NCI-H82 (cell line): ENCODE results near the gene TXNRD1.

Experiments
- DNase-seq: peaks from one replicate; lab custom pipeline; 2025; lab: John Stamatoyannopoulos, UW

Gene TXNRD1

GRCh38 chr12:104350211-104351056 is 134.9 kb downstream of the TXNRD1 start:
- DNase-seq, result no peak

- DNase-seq, result no peak
These were observed 135.7 kb downstream of the TXNRD1 start for GRCh38 chr12:104351057-104351983.

DNA sequence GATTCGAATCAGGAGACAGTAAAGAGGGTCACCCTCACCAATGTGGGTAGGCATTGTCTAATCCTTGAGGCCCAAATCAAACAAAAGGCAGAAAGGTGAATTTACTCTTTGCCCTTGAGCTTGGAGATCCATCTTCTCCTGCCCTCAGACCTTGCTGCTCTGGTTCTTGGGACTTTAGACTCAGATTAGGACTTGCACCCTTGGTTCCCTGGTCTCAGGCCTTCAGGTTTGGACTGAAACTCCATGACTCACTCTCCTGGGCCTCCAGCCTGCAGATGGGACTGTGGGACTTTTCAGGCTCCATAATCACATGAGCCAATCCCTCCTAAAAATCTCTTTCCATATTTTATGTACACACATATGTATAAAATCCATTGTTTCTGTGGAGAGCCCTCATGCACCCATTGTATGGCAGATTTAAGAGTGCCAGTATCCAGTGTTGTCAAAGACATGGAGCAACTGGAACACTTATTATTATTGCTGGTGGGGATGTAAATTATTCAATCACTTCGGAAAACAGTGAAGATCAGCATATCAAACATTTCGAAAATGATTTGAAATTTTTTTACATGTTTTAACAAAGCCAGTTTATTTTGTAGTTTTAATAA is 136.6 kb downstream of the TXNRD1 start:
- DNase-seq, result no peak

DNA sequence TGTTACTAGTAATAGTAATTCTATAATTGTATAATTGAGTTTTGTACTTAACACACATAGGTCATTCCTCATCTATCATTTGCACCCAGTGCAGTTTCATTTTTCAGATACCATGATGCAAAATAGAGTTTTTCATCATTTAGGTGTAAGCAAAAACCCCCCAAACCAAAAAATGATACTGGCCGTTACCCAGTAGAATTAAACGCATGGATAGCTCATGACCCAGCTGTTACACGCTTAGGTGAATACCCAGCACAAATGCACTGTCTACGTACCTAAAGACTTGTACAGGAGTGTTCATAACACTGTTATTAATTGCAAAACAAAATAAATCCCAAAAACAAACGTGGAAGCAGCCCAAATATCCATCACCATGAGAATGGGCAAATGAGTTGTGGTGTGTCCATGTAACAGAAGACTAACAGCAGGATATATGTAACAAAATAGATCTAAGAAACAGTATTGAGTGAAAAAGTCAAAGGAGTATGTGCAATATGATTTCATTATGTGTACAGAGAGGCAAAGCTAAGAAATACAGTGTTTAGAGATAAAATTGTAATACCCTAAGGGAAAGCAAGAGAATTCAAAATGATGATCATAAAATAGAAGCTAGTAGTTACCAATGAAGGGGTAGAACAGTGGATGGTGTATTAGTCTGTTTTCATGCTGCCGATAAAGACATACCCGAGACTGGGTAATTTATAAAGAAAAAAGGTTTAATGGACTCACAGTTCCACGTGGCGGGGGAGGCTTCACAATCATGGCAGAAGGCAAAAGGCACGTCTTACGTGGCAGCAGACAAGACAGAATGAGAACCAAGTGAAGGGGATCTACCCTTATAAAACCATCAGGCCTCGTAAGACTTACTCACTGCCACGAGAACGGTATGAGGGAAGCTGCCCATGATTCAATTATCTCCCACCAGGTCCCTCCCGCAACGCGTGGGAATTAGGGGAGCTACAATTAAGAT is 137.7 kb downstream of the TXNRD1 start:
- peak; percentile 73 for DNase-seq

DNA sequence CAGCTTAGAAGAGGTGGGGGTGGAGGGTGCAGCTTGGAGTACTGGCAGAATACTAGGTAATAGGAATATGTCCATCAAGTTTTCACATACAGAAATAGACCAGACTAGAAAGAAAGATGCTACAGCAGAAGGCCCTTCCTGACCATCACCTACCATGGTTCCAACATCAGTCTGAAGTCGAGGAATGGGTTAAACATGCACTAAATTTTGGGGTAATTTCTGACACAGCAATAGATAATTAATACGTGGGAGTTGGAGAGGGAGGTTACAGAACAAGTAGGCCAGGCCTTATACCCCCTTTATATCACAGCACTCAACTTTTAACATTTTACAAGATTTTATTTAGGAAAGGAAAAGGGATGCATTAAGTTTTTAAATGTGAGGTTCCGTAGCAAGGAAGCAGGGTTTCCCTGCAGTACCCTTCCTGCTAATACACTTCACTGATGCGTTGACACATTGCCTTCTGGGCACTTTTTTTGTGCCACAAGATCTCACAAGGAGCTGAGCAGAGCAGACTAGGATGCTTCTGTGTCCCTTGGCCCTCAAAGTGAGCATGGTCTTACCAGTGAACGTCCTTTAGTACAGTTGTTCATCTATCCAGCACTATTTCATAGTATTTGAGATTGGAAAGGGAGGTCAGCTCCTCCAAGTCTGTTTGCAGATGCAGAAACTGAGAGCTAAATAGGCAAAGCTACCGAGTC is 138.7 kb downstream of the TXNRD1 start:
- DNase-seq, result no peak

- no peak for DNase-seq
These were observed 139.4 kb downstream of the TXNRD1 start for GRCh38 chr12:104354868-104355570.

GRCh38 chr12:104355630-104356029 is 140.1 kb downstream of the TXNRD1 start:
- DNase-seq, result no peak

- peak; percentile 35 for DNase-seq
These were observed 140.9 kb downstream of the TXNRD1 start for GRCh38 chr12:104356231-104357115.

DNA sequence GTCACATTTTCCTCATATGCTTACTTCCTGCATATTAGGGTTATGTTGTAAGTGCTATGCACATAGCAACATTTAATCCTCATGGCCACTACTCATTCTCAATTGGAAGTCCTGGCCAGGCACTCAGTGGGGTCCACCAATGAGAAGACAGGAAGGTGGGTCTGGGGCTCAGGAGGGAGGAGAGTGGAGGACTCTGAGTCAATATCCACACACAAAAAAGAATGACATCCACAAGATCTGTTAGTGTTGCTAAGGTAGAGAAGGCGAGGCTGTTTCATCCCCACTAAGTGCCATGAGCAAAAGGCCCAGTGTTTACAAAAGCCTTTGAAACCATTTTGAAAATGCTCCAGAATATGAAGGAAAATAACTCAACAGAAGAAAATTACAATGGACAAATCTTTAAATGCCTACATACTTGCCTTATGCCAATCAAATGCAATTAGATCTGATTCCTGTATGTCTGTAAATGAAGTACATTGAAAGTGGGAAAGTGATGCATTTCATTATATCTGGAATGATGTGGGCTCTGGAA is 141.9 kb downstream of the TXNRD1 start:
- DNase-seq, result peak; percentile 34

DNA sequence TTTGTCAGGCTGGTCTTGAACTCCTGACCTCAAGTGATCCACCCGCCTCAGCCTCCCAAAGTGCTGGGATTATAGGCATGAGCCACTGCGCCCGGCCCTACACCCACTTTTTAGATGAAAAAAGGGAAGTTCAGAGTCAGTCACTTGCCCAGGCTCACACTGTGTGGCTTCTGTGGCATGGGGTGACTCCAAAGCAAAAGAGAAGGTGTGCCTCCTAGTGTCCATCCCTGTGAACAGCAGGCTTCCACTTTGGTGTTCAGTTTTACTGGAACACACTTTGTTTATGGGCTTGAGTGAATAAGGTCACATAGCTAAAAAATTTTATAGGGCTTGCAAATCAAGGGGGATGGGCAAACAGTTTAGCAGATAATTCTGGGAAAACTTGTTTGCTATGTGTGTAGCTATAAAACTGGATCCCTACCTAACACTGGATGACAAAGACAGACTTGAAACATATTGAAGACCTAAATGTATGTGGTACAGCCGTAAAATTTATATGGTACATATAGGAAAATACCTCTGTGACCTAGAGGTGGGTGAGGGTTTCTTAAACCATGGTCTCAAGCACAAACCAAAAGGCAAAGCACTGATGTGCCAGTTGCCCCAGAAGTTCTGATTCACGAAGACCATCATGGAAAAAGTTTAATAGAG is 142.9 kb downstream of the TXNRD1 start:
- DNase-seq, result peak; percentile 70

DNA sequence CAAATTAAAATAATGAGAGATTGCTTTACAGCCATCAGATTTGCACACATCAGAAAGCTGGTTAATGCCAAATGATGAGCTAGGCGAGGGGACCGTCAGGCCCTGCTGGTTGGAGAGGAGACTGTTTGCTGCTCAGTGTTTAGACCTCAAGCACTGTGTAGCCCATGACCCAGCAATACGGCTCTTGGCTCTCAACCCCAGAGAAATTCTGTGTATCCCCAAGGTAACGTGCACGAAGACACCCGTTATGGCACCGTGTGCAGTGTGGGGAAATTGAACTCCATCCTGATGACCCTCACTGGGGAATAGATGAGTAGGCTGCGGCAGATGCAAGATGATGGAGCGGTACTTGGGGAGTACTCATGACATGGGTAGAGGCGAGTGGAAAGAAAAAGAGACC is 143.6 kb downstream of the TXNRD1 start:
- no peak for DNase-seq

GRCh38 chr12:104360157-104360556 is 144.6 kb downstream of the TXNRD1 start:
- DNase-seq, result no peak

DNA sequence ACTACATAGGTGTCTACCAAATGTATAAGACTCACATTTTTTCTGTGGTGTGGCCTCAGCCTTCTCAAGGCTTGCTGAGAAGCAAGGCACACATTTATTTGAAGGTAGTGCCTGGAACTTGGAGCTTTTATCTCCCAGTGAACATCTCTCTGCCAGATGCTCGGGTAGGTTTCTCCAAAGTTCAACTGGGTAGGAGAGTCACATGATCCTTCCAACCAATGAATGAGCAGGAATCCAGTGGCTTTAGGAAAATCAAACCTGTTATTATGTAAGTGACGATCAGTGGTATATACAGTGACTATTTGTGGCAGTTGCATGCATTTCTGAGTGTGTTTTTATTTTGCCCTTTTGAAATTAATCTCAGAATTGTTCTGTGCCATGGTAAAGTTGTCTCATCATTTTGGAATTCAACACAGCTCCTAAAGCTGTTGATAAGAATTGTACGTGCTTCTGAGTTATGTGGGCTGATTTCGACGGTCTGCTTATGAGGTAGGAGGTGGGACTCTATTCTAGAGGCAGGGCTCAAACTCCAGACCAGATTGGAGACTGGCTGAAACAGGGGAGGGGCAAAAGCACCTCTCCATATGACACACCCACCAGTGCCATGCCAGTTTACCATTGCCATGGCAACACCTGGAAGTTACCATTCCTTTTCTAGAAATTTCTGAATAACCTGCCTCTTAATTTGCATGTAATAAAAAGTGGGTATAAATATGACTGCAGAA is 145.6 kb downstream of the TXNRD1 start:
- no peak for DNase-seq

DNA sequence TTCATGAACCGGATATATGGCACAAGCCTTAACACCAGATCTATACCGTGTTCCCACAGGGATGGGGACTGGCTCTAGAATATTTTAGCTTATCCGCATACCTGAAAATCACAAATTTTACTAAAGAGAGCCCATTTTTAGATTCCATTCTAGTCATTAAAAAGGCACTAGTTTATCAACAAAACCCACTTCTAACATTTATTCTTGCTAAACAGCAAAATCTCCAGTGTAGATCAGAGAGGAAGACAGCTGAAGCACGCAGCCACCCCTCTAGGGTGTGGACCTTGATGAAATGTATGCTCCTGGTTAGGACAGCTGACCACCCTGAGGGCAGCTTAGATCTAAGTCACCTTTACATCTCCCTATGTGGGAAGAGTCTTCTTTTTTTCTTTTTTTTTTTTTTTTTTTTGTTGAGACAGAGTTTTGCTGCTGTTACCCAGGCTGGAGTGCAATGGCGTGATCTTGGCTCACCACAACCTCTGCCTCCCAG is 150.4 kb downstream of the TXNRD1 start:
- no peak for DNase-seq

DNA sequence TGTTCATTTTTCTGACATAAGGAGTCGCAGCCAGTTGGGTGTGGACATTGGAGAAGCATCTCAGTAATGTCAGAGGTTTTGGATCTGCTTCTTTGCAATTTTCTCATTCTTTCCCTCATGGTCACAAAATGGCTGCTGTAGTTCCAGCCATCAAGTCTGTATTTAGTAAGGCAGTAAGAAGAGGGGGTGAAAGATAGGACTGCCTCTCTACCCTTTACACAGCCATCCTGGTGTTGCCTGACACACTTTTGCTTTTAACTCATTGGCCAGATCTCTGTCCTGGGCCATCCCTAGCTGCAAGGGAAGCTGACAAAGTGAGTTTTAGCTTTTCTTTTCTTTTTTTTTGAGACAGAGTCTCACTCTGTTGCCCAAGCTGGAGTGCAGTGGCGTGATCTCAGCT is 154.1 kb downstream of the TXNRD1 start:
- no peak for DNase-seq

DNA sequence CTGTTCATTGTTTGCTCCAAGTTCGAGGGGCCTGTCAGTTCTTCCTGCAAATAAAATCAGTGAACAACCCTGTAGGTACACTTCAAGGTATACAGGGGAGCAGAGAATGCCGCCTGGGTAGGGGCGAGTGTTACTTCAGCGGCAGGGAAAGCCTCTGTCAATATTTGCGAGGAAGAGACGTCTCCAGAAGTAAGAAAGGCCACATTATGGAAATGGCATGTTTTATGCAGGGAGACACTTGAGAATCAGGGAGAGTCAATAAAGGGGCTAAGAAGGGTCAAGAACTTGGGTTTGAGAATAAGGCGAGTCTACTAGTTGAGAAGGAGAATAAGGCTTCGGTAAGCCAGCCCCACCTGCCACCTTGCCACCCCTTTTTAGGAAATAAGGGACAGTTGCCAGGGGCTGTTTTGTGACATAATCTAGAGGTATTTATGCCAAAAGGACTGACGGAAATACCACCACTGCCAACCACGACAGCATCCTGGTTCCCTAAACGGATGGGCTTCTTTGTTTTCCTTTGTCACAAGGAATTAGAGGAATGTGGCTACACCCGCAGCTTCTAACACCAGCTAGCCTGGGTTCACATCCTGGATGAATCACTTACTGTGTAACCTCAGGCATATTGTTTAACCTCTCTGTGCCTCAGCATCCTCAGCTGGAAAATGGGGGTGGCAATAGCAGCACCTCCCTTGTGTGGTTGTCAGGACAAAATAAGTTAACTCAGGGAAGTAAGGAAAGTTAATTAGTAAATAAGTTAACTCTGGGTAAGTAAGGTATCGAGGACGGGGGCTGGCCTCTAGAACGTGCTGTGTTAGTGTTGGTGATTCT is 155.7 kb downstream of the TXNRD1 start:
- no peak for DNase-seq
